Sigmoid colon (tissue), 7 donors: ENCODE results near the gene IER5. TPM values are rescaled to one million over a fixed set of nuclear protein-coding genes. Genes with fewer than 3 reads are reported as not detected.
"Not testable (repeated sequence)": the region's sequence is repeated elsewhere in the genome, so short reads cannot be mapped to it uniquely, and the experiment has no call there.

Source experiments
- DNase-seq: peaks from one replicate; pipeline ENCODE4 v3.0.0-alpha.2; 2019
- H3K27ac ChIP-seq, 4 donors: fragments of 200-600 bp; sonication (generic); one replicate each; pipeline ENCODE4 v1.5.1; 2016 to 2019; ENCODE audit warnings: mild to moderate bottlenecking in 1 of 4
- H3K27me3 ChIP-seq, 3 donors: fragments of 200-600 bp; sonication (generic); one replicate each; pipeline ENCODE4 v1.5.1; 2019; ENCODE audit warnings: mild to moderate bottlenecking in 1 of 3
- H3K36me3 ChIP-seq, 4 donors: fragments of 200-600 bp; sonication (generic); one replicate each; pipeline ENCODE4 v1.5.1; 2016 to 2019
- H3K4me1 ChIP-seq, 4 donors: fragments of 200-600 bp; sonication (generic); one replicate each; pipeline ENCODE4 v1.5.1; 2017 to 2019
- H3K4me3 ChIP-seq, 4 donors: fragments of 200-600 bp; sonication (generic); one replicate each; pipeline ENCODE4 v1.5.1; 2017 to 2019; ENCODE audit warnings: mild to moderate bottlenecking in 2 of 4, moderate library complexity in 1 of 4
- H3K9me3 ChIP-seq, 4 donors: fragments of 200-600 bp in 3 of 4; sonication (generic) in 3 of 4; one replicate each; pipeline versions ENCODE4 v1.5.1 to v1.6.1; 2013 to 2019
- EP300 ChIP-seq, 4 donors: sonication (generic); formaldehyde crosslinking; IDR thresholded peaks; one replicate each; pipeline ENCODE4 v1.6.1; 2017; ENCODE audit warnings: antibody characterized with exemption in 4 of 4
- POLR2A ChIP-seq, 2 donors: fragments of 450-650 bp; IDR thresholded peaks; one replicate each; pipeline ENCODE4 v1.6.1; 2016; ENCODE audit warnings: antibody characterized with exemption in 2 of 2, mild to moderate bottlenecking in 2 of 2, moderate library complexity in 2 of 2
- POLR2AphosphoS5 ChIP-seq, 4 donors: sonication (generic); formaldehyde crosslinking; IDR thresholded peaks; one replicate each; pipeline ENCODE4 v1.6.1; 2017; ENCODE audit warnings: antibody characterized with exemption in 4 of 4
- WGBS, 2 donors: extraction: QIAGEN DNeasy Blood & Tissue Kit; methylation state at CpG; one replicate each; pipeline ENCODE4 v1.1.7; 2013; 5-methylcytosine and 5-hydroxymethylcytosine counted together
- intact Hi-C: fragments of 100-400 bp; cut with DNase I; formaldehyde crosslinking; loops from one replicate; pipeline ENCODE4 v1.15.1; 2023
- polyA plus RNA-seq, 3 donors: library from polyadenylated mRNA; stranded (reverse); fragments of 200-250 nt; gene quantifications; one replicate each; pipeline ENCODE4 v1.2.3, GENCODE V29; 2013
- total RNA-seq, 4 donors: library from RNA; depleted of rRNA; stranded (reverse); fragments of >200 nt; gene quantifications; one replicate each; pipeline ENCODE4 v1.1.0, GENCODE V29; 2016
- TF ChIP-seq, protein P1 (sequence below), 4 experiments: fragments of 450-650 bp in 3 of 4; fragments of 200-600 bp in 1 of 4; IDR thresholded peaks; one replicate each; pipeline ENCODE4 v1.5.1; 2016 to 2019; ENCODE audit warnings: antibody characterized with exemption in 4 of 4, mild to moderate bottlenecking in 3 of 4, moderate library complexity in 2 of 4
- donor health status: healthy with polysubstance abuse.
- donor health status: Bipolar disorder and iron deficiency.
- donor health status: healthy.

IER5 gene
- total and polyA plus RNA-seq, 7 donors = 7.7 to 11.7 (median 9.6) TPM

DNA sequence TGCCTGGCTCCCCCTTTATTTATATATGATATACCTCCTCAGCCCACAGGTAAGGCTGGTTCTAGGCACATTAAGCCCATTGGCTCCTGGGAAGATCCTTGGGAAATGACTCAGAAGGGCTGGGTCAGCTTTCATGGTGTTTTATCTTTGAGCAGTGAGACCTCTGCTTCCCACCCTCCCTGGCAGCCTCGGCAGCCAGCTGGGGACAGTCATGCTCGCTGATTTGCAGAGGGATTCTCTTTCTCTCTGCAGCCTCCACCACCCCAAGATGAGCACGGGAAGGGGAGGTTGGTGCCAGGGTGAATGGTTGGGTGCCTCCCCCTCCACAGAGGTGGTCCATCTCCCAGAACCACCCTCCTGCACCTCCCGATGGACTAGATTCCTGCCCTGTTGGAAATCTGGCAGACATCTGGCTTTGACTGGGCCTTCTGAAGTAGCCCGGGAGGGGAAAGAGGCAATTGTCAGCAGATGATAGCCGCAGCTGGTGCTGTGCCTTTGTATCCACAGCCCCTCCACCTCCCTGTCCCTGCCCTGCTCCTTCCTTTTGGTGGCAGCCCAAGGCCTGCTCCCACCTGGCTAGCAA, 24.6 kb downstream of the IER5 start:
- peak overlapping the region; percentile 1 to 48 (median 18) for H3K27ac ChIP-seq
- 70 to 73% methylated on average over 6 of the region's 6 CpGs for WGBS, 2 donors
- H3K4me3 ChIP-seq = no peak overlapping the region
- H3K36me3 ChIP-seq = no peaks in the 10 kb centered on the region
- H3K9me3 ChIP-seq = no peaks in the 10 kb centered on the region
- TF ChIP-seq, protein P1, sequence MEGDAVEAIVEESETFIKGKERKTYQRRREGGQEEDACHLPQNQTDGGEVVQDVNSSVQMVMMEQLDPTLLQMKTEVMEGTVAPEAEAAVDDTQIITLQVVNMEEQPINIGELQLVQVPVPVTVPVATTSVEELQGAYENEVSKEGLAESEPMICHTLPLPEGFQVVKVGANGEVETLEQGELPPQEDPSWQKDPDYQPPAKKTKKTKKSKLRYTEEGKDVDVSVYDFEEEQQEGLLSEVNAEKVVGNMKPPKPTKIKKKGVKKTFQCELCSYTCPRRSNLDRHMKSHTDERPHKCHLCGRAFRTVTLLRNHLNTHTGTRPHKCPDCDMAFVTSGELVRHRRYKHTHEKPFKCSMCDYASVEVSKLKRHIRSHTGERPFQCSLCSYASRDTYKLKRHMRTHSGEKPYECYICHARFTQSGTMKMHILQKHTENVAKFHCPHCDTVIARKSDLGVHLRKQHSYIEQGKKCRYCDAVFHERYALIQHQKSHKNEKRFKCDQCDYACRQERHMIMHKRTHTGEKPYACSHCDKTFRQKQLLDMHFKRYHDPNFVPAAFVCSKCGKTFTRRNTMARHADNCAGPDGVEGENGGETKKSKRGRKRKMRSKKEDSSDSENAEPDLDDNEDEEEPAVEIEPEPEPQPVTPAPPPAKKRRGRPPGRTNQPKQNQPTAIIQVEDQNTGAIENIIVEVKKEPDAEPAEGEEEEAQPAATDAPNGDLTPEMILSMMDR (IDR thresholded peaks at IDR 0.05) = no peak
- TF ChIP-seq EP300 (IDR thresholded peaks at IDR 0.05) = no peak
- no peak for TF ChIP-seq POLR2AphosphoS5 (IDR thresholded peaks at IDR 0.05)
- no peak for TF ChIP-seq POLR2A (IDR thresholded peaks at IDR 0.05)
- intact Hi-C loops = no loop called here
- peaks cover 0 to 26% (median 18%) of the 10 kb centered on the region in 4 donors for H3K4me1 ChIP-seq
- H3K27me3 ChIP-seq = no peaks in the 10 kb centered on the region
- no peak for DNase-seq

DNA sequence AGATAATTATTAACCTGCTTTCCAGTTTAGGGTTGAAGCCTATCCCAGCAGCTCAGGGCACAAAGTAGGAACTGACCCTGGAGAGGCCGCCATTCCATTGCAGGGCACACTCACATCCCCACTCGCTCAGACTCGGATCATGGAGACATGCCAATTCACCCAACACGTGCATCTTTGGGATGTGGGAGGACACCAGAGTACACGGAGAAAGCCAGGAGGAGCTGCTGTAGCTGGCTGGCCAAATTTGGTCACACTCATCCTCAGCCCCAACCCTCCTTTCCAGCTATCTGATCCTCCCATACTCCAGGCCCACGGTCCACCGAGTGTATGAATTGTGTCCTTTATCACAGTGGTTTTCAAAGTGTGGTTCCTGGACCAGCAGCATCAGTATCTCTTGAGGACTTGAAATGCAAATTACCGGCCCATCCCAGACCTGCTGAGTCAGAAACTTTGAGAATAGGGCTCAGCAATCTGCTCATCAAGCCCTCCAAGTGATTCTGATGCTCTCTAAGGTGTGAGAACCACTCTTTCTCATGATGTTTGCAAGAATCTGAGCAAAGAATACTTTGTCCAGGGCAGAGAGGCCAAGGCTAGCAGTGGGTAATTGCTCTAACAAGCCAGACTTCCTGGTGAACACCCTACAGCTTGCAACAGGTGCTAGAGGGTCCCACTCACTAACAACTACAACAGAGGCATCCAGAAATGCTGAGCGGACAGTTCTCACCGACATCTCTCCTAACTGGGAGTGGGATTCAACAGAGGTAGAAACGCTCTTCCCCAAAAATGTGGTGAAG, 26.3 kb downstream of the IER5 start:
- H3K27me3 ChIP-seq = no peaks in the 10 kb centered on the region
- intact Hi-C loops = no loop called here
- H3K4me1 ChIP-seq = peaks cover 0 to 26% (median 18%) of the 10 kb centered on the region in 4 donors
- 90 to 94% methylated on average over 11 of the region's 11 CpGs for WGBS, 2 donors
- TF ChIP-seq, protein P1 (IDR thresholded peaks at IDR 0.05) = no peak
- no peak for TF ChIP-seq EP300 (IDR thresholded peaks at IDR 0.05)
- no peak for TF ChIP-seq POLR2A (IDR thresholded peaks at IDR 0.05)
- TF ChIP-seq POLR2AphosphoS5 (IDR thresholded peaks at IDR 0.05) = no peak
- H3K4me3 ChIP-seq = no peak overlapping the region
- DNase-seq = no peak
- no peaks in the 10 kb centered on the region for H3K36me3 ChIP-seq
- no peaks in the 10 kb centered on the region for H3K9me3 ChIP-seq
- no peak overlapping the region for H3K27ac ChIP-seq

DNA sequence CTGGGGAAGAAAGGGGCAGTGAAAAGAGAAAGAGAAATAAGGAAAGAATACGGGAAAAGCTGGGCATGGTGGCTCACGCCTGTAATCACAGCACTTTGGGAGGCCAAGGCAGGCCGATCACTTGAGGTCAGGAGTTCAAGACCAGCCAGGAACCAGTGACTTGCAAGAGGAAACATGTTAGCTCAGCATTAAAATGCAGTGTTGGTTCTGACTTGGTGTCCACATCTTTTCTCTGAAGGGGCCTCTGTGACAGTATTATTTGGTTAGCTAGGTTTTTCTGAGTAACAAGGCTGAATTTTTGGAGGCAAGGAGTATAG, 26.8 kb downstream of the IER5 start:
- no peak overlapping the region for H3K4me3 ChIP-seq
- DNase-seq = no peak
- no peaks in the 10 kb centered on the region for H3K9me3 ChIP-seq
- TF ChIP-seq, protein P1 (IDR thresholded peaks at IDR 0.05) = no peak
- TF ChIP-seq POLR2A (IDR thresholded peaks at IDR 0.05) (no peak), EP300 (IDR thresholded peaks at IDR 0.05) (no peak), POLR2AphosphoS5 (IDR thresholded peaks at IDR 0.05) (no peak)
- no peak overlapping the region for H3K27ac ChIP-seq
- 92 to 93% methylated on average over 3 of the region's 3 CpGs for WGBS, 2 donors
- H3K4me1 ChIP-seq = peaks cover 0 to 26% (median 18%) of the 10 kb centered on the region in 4 donors
- H3K27me3 ChIP-seq = no peaks in the 10 kb centered on the region
- H3K36me3 ChIP-seq = no peaks in the 10 kb centered on the region
- intact Hi-C loops = no loop called here

DNA sequence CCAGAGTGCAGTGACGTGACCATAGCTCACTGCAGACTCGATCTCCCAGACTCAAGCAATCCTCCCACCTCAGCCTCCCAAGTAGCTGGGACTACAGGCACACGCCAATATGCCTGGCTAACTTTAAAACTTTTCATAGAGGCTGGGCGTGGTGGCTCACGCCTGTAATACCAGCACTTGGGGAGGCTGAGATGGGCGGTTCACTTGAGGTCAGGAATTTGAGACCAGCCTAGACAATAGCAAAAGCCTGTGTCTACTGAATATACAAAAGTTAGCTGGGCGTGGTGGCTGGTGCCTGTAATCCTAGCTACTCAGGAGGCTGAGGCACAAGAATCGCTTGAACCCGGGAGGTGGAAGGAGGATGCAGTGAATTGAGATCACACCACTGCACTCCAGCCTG, 27.5 kb downstream of the IER5 start:
- H3K9me3 ChIP-seq, DNase-seq, H3K27me3 ChIP-seq, H3K27ac ChIP-seq, H3K4me3 ChIP-seq, H3K36me3 ChIP-seq, intact Hi-C loops: not testable (repeated sequence)
- H3K4me1 ChIP-seq = peaks cover 0 to 26% (median 18%) of the 10 kb centered on the region in 4 donors
- 77 to 91% methylated on average over 9 of the region's 9 CpGs for WGBS, 2 donors

DNA sequence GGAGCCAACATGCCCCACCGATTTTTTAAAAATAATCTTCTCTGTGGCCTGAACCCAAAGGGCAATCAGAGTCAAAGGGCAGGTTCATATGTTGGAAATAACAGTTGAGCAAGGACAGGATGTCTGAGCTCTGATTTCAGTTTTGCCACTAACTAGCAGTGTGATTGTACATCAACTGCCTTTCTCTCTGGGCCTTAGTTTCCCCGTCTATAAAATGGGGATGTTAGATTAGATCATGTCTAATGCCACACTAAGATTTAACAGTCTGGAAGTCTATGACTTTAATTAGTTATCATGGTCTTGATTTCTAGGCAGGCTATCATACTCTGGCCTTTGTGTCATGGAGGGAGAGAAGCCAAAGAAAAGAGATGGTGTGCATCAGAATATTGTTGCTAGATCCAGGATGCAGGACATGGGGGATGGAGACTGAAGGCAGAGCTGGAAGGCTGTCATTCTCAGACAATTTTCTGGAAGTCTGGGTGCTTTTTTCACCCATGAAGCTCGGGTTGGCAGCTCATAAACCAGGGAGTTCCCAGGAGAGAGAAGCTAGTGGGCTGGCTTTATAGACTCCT, 28.4 kb downstream of the IER5 start:
- Histone ChIP-seq H3K36me3 (no peaks in the 10 kb centered on the region), H3K27me3 (no peaks in the 10 kb centered on the region), H3K9me3 (no peaks in the 10 kb centered on the region), H3K27ac (no peak overlapping the region), H3K4me3 (no peak overlapping the region), H3K4me1 (peaks cover 0 to 22% (median 18%) of the 10 kb centered on the region in 4 donors)
- TF ChIP-seq, protein P1 (IDR thresholded peaks at IDR 0.05) = no peak
- no peak for TF ChIP-seq POLR2A (IDR thresholded peaks at IDR 0.05)
- 76 to 81% methylated on average over 3 of the region's 3 CpGs for WGBS, 2 donors
- intact Hi-C loops = no loop called here
- DNase-seq = no peak
